T-cell (primary cell): ENCODE results near the gene EPB41L4A. TPM values are rescaled to one million over a fixed set of nuclear protein-coding genes. Genes with fewer than 3 reads are reported as not detected.
"Not testable (repeated sequence)": the region's sequence is repeated elsewhere in the genome, so short reads cannot be mapped to it uniquely, and the experiment has no call there.

Experiments used
- ATAC-seq, 4 experiments: fragments of 200-7000 bp in 3 of 4; fragments of 150-1000 bp in 1 of 4; cut with Tn5 transposase; replicated peaks in 1 of 4; 1 replicate in 3 of 4; 2 replicates in 1 of 4; pipeline ENCODE4 v1.10.0; 2021; ENCODE audit warnings: moderate library complexity in 3 of 4, mild to moderate bottlenecking in 2 of 4, moderate number of reproducible peaks in 1 of 4
- CTCF ChIA-PET, 2 donors: fragments of 300-600 bp; sonication (Branson Sonifier 250); formaldehyde crosslinking; loops; one replicate each; lab custom pipeline; 2022; ENCODE audit warnings: antibody characterized with exemption in 2 of 2; lab: Charles Lee
- POLR2A ChIA-PET, 2 donors: fragments of 300-600 bp; sonication (Branson Sonifier 250); formaldehyde crosslinking; loops; one replicate each; lab custom pipeline; 2022; ENCODE audit warnings: antibody characterized with exemption in 2 of 2; lab: Charles Lee
- DNase-seq, 35 experiments: peaks; one replicate each; pipeline versions ENCODE4 v3.0.0 to v3.0.0-alpha.2; 2013 to 2023
- H3K27ac ChIP-seq: one replicate; pipeline ENCODE4 v1.5.1; 2013; ENCODE audit warnings: low read length
- H3K27me3 ChIP-seq, 2 experiments: replicated peaks in 1 of 2; 1 replicate in 1 of 2; 2 replicates in 1 of 2; pipeline versions ENCODE4 v1.6.1 to v1.7.0; 2013; ENCODE audit warnings: low read length in 1 of 2, mixed read lengths in 1 of 2; ENCODE audit not compliant: control insufficient read depth in 2 of 2, insufficient read depth in 2 of 2; ENCODE audit errors: extremely low read depth in 1 of 2
- H3K36me3 ChIP-seq, 2 donors: 1 replicate in 1 of 2; 2 replicates in 1 of 2; pipeline versions ENCODE4 v1.6.1 to v1.7.0; 2013; ENCODE audit warnings: low read length in 1 of 2; ENCODE audit not compliant: control insufficient read depth in 2 of 2, insufficient read depth in 1 of 2; ENCODE audit errors: extremely low read depth in 1 of 2
- H3K4me1 ChIP-seq, 2 experiments: 1 replicate in 1 of 2; 2 replicates in 1 of 2; pipeline versions ENCODE4 v1.6.1 to v1.7.0; 2013; ENCODE audit warnings: low read length in 2 of 2, mixed read lengths in 1 of 2; ENCODE audit not compliant: insufficient read depth in 2 of 2, control insufficient read depth in 1 of 2; ENCODE audit errors: extremely low read depth in 1 of 2
- H3K4me3 ChIP-seq, 2 donors: 1 replicate in 1 of 2; 2 replicates in 1 of 2; pipeline versions ENCODE4 v1.5.1 to v1.7.0; 2013; ENCODE audit warnings: mild to moderate bottlenecking in 2 of 2, low read length in 1 of 2, moderate library complexity in 1 of 2; ENCODE audit not compliant: control insufficient read depth in 1 of 2; ENCODE audit errors: extremely low read depth in 1 of 2
- H3K9me3 ChIP-seq: 2 replicates; pipeline ENCODE4 v1.7.0; 2013
- H3K27ac Mint-ChIP-seq, 2 donors: one replicate each; pipeline ENCODE4 v1.8.0; 2020 to 2021; ENCODE audit warnings: mild to moderate bottlenecking in 2 of 2, mixed read lengths in 2 of 2
- H3K27me3 Mint-ChIP-seq, 2 donors: one replicate each; pipeline ENCODE4 v1.8.0; 2021 to 2022; ENCODE audit warnings: mixed read lengths in 2 of 2
- H3K36me3 Mint-ChIP-seq: one replicate; pipeline ENCODE4 v1.8.0; 2021; ENCODE audit warnings: mixed read lengths
- H3K4me1 Mint-ChIP-seq, 3 donors: one replicate each; pipeline ENCODE4 v1.8.0; 2020 to 2022; ENCODE audit warnings: mixed read lengths in 3 of 3, mild to moderate bottlenecking in 1 of 3
- H3K4me3 Mint-ChIP-seq, 3 donors: one replicate each; pipeline ENCODE4 v1.8.0; 2020 to 2022; ENCODE audit warnings: mild to moderate bottlenecking in 3 of 3, mixed read lengths in 3 of 3, moderate library complexity in 3 of 3
- H3K9me3 Mint-ChIP-seq, 3 donors: one replicate each; pipeline ENCODE4 v1.8.0; 2020 to 2022; ENCODE audit warnings: mixed read lengths in 3 of 3
- WGBS: methylation state at CpG from one replicate; pipeline ENCODE4 v1.1.5; 2013; ENCODE audit warnings: missing lambda C conversion rate; ENCODE audit not compliant: insufficient coverage; 5-methylcytosine and 5-hydroxymethylcytosine counted together
- total RNA-seq, 35 experiments: library from RNA in 6 of 35; stranded (reverse) in 6 of 35; fragments of 120-200 nt in 1 of 35; gene quantifications; one replicate each; pipeline versions ENCODE4 v1.2.1 to v1.2.4 and lab custom pipeline; 2013 to 2026

The EPB41L4A gene
- total RNA-seq (1 to 10 TPM in 3 of 5 donors, under 1 TPM in 2; 0.47 to 2.5 (median 1.5) TPM), total RNA-seq (lab: John Stamatoyannopoulos, UW) (0.05 to 1.1 (median 0.43) reads per million in 29 experiments)
- 4.4 TPM for total RNA-seq (2013)

- Histone ChIP-seq H3K36me3 (no peaks in the 10 kb centered on the region), H3K27ac (peak within 1 kb of the TSS; percentile 8), H3K9me3 (no peaks in the 10 kb centered on the region), H3K4me3 (peak within 1 kb of the TSS; percentile 50 to 63), H3K4me1 (peaks cover 5 to 24% of the 10 kb centered on the region in 2 experiments), H3K27me3 (peaks cover 11 to 29% of the 10 kb centered on the region in 2 experiments)
- peak in 1 of 4 experiments; percentile 9 for ATAC-seq
- Mint-ChIP-seq H3K4me1 (peaks cover 8 to 22% (median 16%) of the 10 kb centered on the region in 3 donors), H3K36me3 (no peaks in the 10 kb centered on the region), H3K4me3 (peak within 1 kb of the TSS; percentile 55 to 70 (median 69)), H3K27ac (peak within 1 kb of the TSS in 1 of 2 donors; percentile 2), H3K27me3 (peaks cover 49 to 57% of the 10 kb centered on the region in 2 donors), H3K9me3 (no peaks in the 10 kb centered on the region)
- WGBS = 1% methylated on average over 97 of the region's 103 CpGs
- peak in 2 of 35 experiments; percentile 1 to 3 for DNase-seq
- POLR2A ChIA-PET = no interaction called here
- CTCF ChIA-PET = interaction anchor here in 1 of 2 donors (0.9 kb wide), 1 partner anchor 243 kb away, joined by 3 read pairs; no protein-coding TSS in a partner anchor
Measured at GRCh38 chr5:112419164-112419985, at the start of gene EPB41L4A. EPB41L4A (minus strand) TSS chr5:112419277; CDS start chr5:112419039, 238 bp downstream.

- WGBS = no CpG with 5 or more reads among the region's 1 CpG
- Histone ChIP-seq H3K4me1 (no peaks in the 10 kb centered on the region), H3K9me3 (no peaks in the 10 kb centered on the region), H3K27ac (no peak overlapping the region), H3K4me3 (no peak overlapping the region), H3K36me3 (no peaks in the 10 kb centered on the region), H3K27me3 (peaks cover 0 to 4% of the 10 kb centered on the region in 2 experiments)
- DNase-seq (no peak), ATAC-seq (no peak)
- no peaks in the 10 kb centered on the region for H3K36me3 Mint-ChIP-seq
- peaks cover 7 to 12% of the 10 kb centered on the region in 2 donors for H3K27me3 Mint-ChIP-seq
- H3K9me3 Mint-ChIP-seq = peaks cover 0 to 14% (median 0%) of the 10 kb centered on the region in 3 donors
- ChIA-PET CTCF (no interaction called here), POLR2A (no interaction called here)
- H3K27ac Mint-ChIP-seq = no peak overlapping the region
- H3K4me3 Mint-ChIP-seq = no peak overlapping the region
- H3K4me1 Mint-ChIP-seq = no peaks in the 10 kb centered on the region
Measured at GRCh38 chr5:112467485-112467884, 48.4 kb upstream of the EPB41L4A start.

- WGBS = 86% methylated on average over 8 of the region's 10 CpGs
- H3K9me3 ChIP-seq, DNase-seq, POLR2A ChIA-PET, H3K27me3 ChIP-seq, H3K4me3 ChIP-seq, H3K4me3 Mint-ChIP-seq, H3K27me3 Mint-ChIP-seq, CTCF ChIA-PET, H3K36me3 ChIP-seq, H3K27ac ChIP-seq, H3K4me1 Mint-ChIP-seq, H3K36me3 Mint-ChIP-seq, H3K27ac Mint-ChIP-seq, H3K4me1 ChIP-seq, ATAC-seq: not testable (repeated sequence)
- peaks cover 0 to 14% (median 0%) of the 10 kb centered on the region in 3 donors for H3K9me3 Mint-ChIP-seq
Measured at GRCh38 chr5:112466261-112466660, 47.2 kb upstream of the EPB41L4A start.

- H3K4me1 ChIP-seq, H3K27me3 ChIP-seq, ATAC-seq, H3K4me3 Mint-ChIP-seq, H3K4me1 Mint-ChIP-seq, H3K9me3 ChIP-seq, H3K36me3 Mint-ChIP-seq, CTCF ChIA-PET, POLR2A ChIA-PET, H3K36me3 ChIP-seq, H3K27ac Mint-ChIP-seq, H3K9me3 Mint-ChIP-seq, H3K4me3 ChIP-seq, DNase-seq, H3K27ac ChIP-seq: not testable (repeated sequence)
- peaks cover 0 to 11% of the 10 kb centered on the region in 2 donors for H3K27me3 Mint-ChIP-seq
- 89% methylated on average over 8 of the region's 10 CpGs for WGBS
Measured at GRCh38 chr5:112447187-112447760, 28.2 kb upstream of the EPB41L4A start.

- CTCF ChIA-PET = no interaction called here
Measured at GRCh38 chr5:112445626-112446350, 26.7 kb upstream of the EPB41L4A start.

GRCh38 chr5:112443932-112444331 is 24.9 kb upstream of the EPB41L4A start:
- H3K27me3 Mint-ChIP-seq, H3K4me3 ChIP-seq, H3K4me3 Mint-ChIP-seq, H3K4me1 ChIP-seq, H3K27me3 ChIP-seq, H3K4me1 Mint-ChIP-seq, H3K36me3 ChIP-seq, H3K27ac Mint-ChIP-seq, H3K9me3 ChIP-seq, DNase-seq, CTCF ChIA-PET, ATAC-seq, H3K36me3 Mint-ChIP-seq, H3K27ac ChIP-seq, POLR2A ChIA-PET: not testable (repeated sequence)
- peaks cover 6 to 13% (median 12%) of the 10 kb centered on the region in 3 donors for H3K9me3 Mint-ChIP-seq
- 98% methylated on average over 8 of the region's 12 CpGs for WGBS

More at GRCh38 chr5:112445626-112446350, 26.7 kb upstream of the EPB41L4A start:
- Mint-ChIP-seq H3K9me3 (peaks cover 0 to 1% (median under 1%) of the 10 kb centered on the region in 3 donors), H3K4me1 (no peaks in the 10 kb centered on the region), H3K27me3 (peaks cover 0 to 8% of the 10 kb centered on the region in 2 donors), H3K27ac (no peak overlapping the region), H3K36me3 (no peaks in the 10 kb centered on the region), H3K4me3 (no peak overlapping the region)
- Histone ChIP-seq H3K9me3 (no peaks in the 10 kb centered on the region), H3K4me3 (no peak overlapping the region), H3K36me3 (no peaks in the 10 kb centered on the region), H3K27me3 (no peaks in the 10 kb centered on the region), H3K27ac (no peak overlapping the region), H3K4me1 (no peaks in the 10 kb centered on the region)
- ATAC-seq (no peak), DNase-seq (no peak)
- POLR2A ChIA-PET = no interaction called here
- WGBS = no CpG with 5 or more reads among the region's 6 CpGs
